GM12878 (cell line): ENCODE measurements around the gene PKD2. TPM values are rescaled to one million over a fixed set of nuclear protein-coding genes. Genes with fewer than 3 reads are reported as not detected.

Source experiments
- ATAC-seq: fragments of 200-7000 bp; cut with Tn5 transposase; 3 replicates; pipeline ENCODE4 v1.9.1; 2020; ENCODE audit warnings: mild to moderate bottlenecking, moderate library complexity
- BruUV-seq: library from RNA; stranded (reverse); fragments of 400-500 nt; replicated peaks from 2 replicates; lab custom pipeline; 2021; lab: Mats Ljungman, UMichigan
- CTCF ChIA-PET: fragments of 300-600 bp; sonication (Branson Sonifier 250); formaldehyde crosslinking; extraction: SDS; loops from one replicate; lab custom pipeline; 2021; ENCODE audit warnings: inconsistent platforms; lab: Yijun Ruan, JAX
- POLR2A ChIA-PET: fragments of 350-600 bp; formaldehyde crosslinking; extraction: SDS; loops from one replicate; lab custom pipeline; 2021; ENCODE audit warnings: inconsistent platforms; lab: Charles Lee
- RAD21 ChIA-PET: fragments of 300-600 bp; sonication (Branson Sonifier 250); formaldehyde crosslinking; loops from one replicate; lab custom pipeline; 2023; ENCODE audit warnings: antibody characterized with exemption; ENCODE audit not compliant: unreplicated experiment; lab: Charles Lee
- SMC1A ChIA-PET: fragments of 300-600 bp; sonication (Branson Sonifier 250); formaldehyde crosslinking; loops from one replicate; lab custom pipeline; 2023; ENCODE audit not compliant: unreplicated experiment, uncharacterized antibody; lab: Charles Lee
- DNase-seq: peaks from one replicate; pipeline ENCODE4 v3.0.0-alpha.2; 2011; ENCODE audit warnings: low read depth, low spot score
- FAIRE-seq: peaks from 3 replicates; lab custom pipeline; 2011; peaks lifted over from hg19 to GRCh38; lab: Jason Lieb, UNC
- H2AFZ ChIP-seq: 2 replicates; pipeline ENCODE4 v1.6.0; 2011; ENCODE audit warnings: low read depth, low read length, control low read depth; ENCODE audit not compliant: control insufficient read depth
- H3K27ac ChIP-seq: 2 replicates; pipeline ENCODE4 v1.5.1; 2011; ENCODE audit warnings: control low read depth; ENCODE audit not compliant: control insufficient read depth, insufficient read depth
- H3K27me3 ChIP-seq, 2 experiments: replicated peaks in 1 of 2; 2 replicates each; pipeline versions ENCODE4 v1.6.0 to v1.6.1; 2011; ENCODE audit warnings: low read length in 1 of 2; ENCODE audit not compliant: control insufficient read depth in 2 of 2, insufficient read depth in 2 of 2
- H3K36me3 ChIP-seq, 2 experiments: 2 replicates each; pipeline ENCODE4 v1.5.1; 2011; ENCODE audit warnings: low read length in 1 of 2; ENCODE audit not compliant: control insufficient read depth in 2 of 2, insufficient read depth in 2 of 2
- H3K4me1 ChIP-seq: 2 replicates; pipeline ENCODE4 v1.6.1; 2011; ENCODE audit warnings: mild to moderate bottlenecking, low read length, moderate library complexity, mixed read lengths; ENCODE audit not compliant: control insufficient read depth, insufficient read depth
- H3K4me2 ChIP-seq: 2 replicates; pipeline ENCODE4 v1.6.0; 2011; ENCODE audit warnings: control low read depth; ENCODE audit not compliant: control insufficient read depth, insufficient read depth
- H3K4me3 ChIP-seq: fragments of 200-600 bp; sonication (generic); 2 replicates; pipeline ENCODE4 v1.5.1; 2016
- H3K79me2 ChIP-seq: 2 replicates; pipeline ENCODE4 v1.6.0; 2011; ENCODE audit warnings: low read length; ENCODE audit not compliant: control insufficient read depth, insufficient read depth
- H3K9ac ChIP-seq: 2 replicates; pipeline ENCODE4 v1.8.0; 2011; ENCODE audit warnings: low read length, control low read depth, mixed read lengths; ENCODE audit not compliant: control insufficient read depth, insufficient read depth
- H3K9me3 ChIP-seq: replicated peaks from 3 replicates; pipeline ENCODE4 v1.5.1; 2011; ENCODE audit warnings: mild to moderate bottlenecking, low read length; ENCODE audit not compliant: control insufficient read depth, insufficient read depth
- H4K20me1 ChIP-seq: 2 replicates; pipeline ENCODE4 v1.6.0; 2011; ENCODE audit not compliant: control insufficient read depth, insufficient read depth
- CREB1 ChIP-seq: IDR thresholded peaks from 2 replicates; pipeline ENCODE4 v1.6.1; 2012; ENCODE audit warnings: low read depth, mild to moderate bottlenecking, inconsistent platforms
- EP300 ChIP-seq, 2 experiments: fragments of 150-350 bp in 1 of 2; IDR thresholded peaks; 2 replicates each; pipeline ENCODE4 v1.6.1; 2011 to 2012; ENCODE audit warnings: low read depth in 2 of 2, low read length in 2 of 2, borderline replicate concordance in 1 of 2, improper control_type of control experiment in 1 of 2, inconsistent platforms in 1 of 2; ENCODE audit not compliant: control insufficient read depth in 1 of 2
- ETV6 ChIP-seq, 2 experiments: fragments of 450-650 bp in 1 of 2; IDR thresholded peaks in 1 of 2; conservative IDR thresholded peaks in 1 of 2; 2 replicates each; pipeline ENCODE4 v1.6.1; 2014; ENCODE audit warnings: antibody characterized with exemption in 1 of 2, borderline replicate concordance in 1 of 2, low read depth in 1 of 2, mild to moderate bottlenecking in 1 of 2, moderate library complexity in 1 of 2
- POLR2AphosphoS5 ChIP-seq: IDR thresholded peaks from 2 replicates; pipeline ENCODE4 v1.6.1; 2011; ENCODE audit warnings: mild to moderate bottlenecking, low read length, inconsistent platforms
- RAD51 ChIP-seq: fragments of 450-650 bp; IDR thresholded peaks from 2 replicates; pipeline ENCODE4 v1.6.1; 2016; ENCODE audit warnings: moderate library complexity, mild to moderate bottlenecking, inconsistent platforms
- SIN3A ChIP-seq: IDR thresholded peaks from 2 replicates; pipeline ENCODE4 v1.6.1; 2012; ENCODE audit warnings: low read depth, low read length, improper control_type of control experiment
- SMC3 ChIP-seq: IDR thresholded peaks from 2 replicates; pipeline ENCODE4 v1.6.1; 2011; ENCODE audit warnings: low read length, improper control_type of control experiment, borderline replicate concordance
- WGBS: methylation state at CpG from one replicate; pipeline ENCODE4 v1.1.6; 2016; ENCODE audit warnings: low lambda C conversion rate; ENCODE audit not compliant: insufficient replicate concordance, insufficient coverage; ENCODE audit errors: missing lambda C conversion rate; 5-methylcytosine and 5-hydroxymethylcytosine counted together
- in situ Hi-C: fragments of 300-500 bp; cut with MboI; formaldehyde crosslinking; loops from 9 replicates; pipeline ENCODE4 v1.14.3; 2018; ENCODE audit warnings: mixed read lengths
- intact Hi-C: fragments of 100-400 bp; cut with micrococcal nuclease; formaldehyde crosslinking; loops from one replicate; pipeline ENCODE4 v1.14.2; 2022; ENCODE audit not compliant: unreplicated experiment
- polyA plus RNA-seq, 11 experiments: library from polyadenylated mRNA; depleted of rRNA in 4 of 11; unstranded in 6 of 11; stranded (reverse) in 5 of 11; fragments of >200 nt; fragmentation: Nextera tagmentation in 4 of 11; fragmentation: Illumina TruSeq in 1 of 11; extraction: Ambion mirVana in 4 of 11; extraction: Trizol in 1 of 11; gene quantifications; 1 replicate in 1 of 11; 2 replicates in 10 of 11; pipeline versions ENCODE4 v1.2.1 to v1.2.3, GENCODE V29; 2011 to 2016; ENCODE audit warnings: inconsistent platforms in 2 of 11, missing spikeins in 2 of 11, low read depth in 1 of 11
- total RNA-seq, 4 experiments: library from RNA; depleted of rRNA in 3 of 4; stranded (reverse); fragments of >200 nt in 3 of 4; fragmentation: Illumina TruSeq in 1 of 4; extraction: Trizol in 1 of 4; gene quantifications; 2 replicates each; pipeline versions ENCODE4 v1.2.1 to v1.2.3, GENCODE V29; 2013 to 2021
- TF ChIP-seq, protein P1 (sequence below): IDR thresholded peaks from 2 replicates; pipeline ENCODE4 v1.6.1; 2012; ENCODE audit warnings: improper control_type of control experiment, low read depth, low read length; ENCODE audit not compliant: insufficient replicate concordance

The PKD2 gene
- total and polyA plus RNA-seq, 10 of the 15 experiments (the other 5 are each of a cell fraction or from before 2014, with no cell fraction given), result 2.0 to 13.8 (median 8.4) TPM

DNA sequence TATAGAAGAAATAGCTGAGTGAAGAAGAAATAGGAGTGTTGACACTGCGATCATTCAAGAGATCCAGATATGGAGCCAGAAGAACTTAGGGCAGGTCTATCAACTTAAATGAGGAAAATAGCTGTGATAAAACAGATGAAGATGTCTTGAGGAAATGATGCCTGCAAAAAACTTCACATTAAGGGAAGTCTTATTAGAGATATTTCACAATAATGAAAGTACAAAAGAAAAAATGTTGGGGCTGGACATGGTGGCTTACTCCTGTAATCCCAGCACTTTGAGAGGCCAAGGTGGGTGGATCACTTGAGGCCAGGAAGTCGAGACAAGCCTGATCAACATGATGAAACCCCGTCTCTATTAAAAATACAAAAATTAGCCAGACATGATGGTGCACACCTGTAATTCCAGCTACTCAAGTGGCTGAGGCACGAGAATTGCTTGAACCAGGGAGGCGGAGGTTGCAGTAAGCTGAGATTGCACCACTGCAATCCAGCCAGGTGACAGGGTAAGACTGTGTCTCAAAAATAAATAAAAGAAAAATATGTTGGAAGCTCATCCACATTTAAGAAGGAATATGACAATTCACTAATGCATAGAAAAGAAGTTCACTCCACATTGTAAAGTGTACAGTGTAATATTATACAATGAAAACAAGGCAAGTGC is 56.3 kb downstream of the PKD2 start:
- Histone ChIP-seq H3K79me2 (no peaks in the 10 kb centered on the region), H3K9ac (no peak overlapping the region), H3K4me3 (no peak overlapping the region), H3K9me3 (no peaks in the 10 kb centered on the region; the same call in 2 of the 3 replicates), H3K36me3 (peaks cover 0 to 13% of the 10 kb centered on the region in 2 experiments; a peak in 1 of 4 replicates), H3K27ac (no peak overlapping the region), H4K20me1 (no peaks in the 10 kb centered on the region), H3K4me1 (no peaks in the 10 kb centered on the region), H3K4me2 (no peak overlapping the region), H2AFZ (no peak overlapping the region), H3K27me3 (no peaks in the 10 kb centered on the region)
- WGBS, result 92% methylated on average over 5 of the region's 5 CpGs
- no peak for ATAC-seq
- RAD21 ChIA-PET, result no interaction called here
- SMC1A ChIA-PET, result interaction anchor here (0.6 to 1.4 kb wide), 2 partner anchors 144 to 972 kb away, joined by 3 read pairs; no protein-coding TSS in a partner anchor
- POLR2A ChIA-PET, result no interaction called here
- no peak for DNase-seq
- in situ Hi-C loops (no loop called here), intact Hi-C loops (no loop called here)
- no TSS peak for BruUV-seq
- TF ChIP-seq, protein P1, sequence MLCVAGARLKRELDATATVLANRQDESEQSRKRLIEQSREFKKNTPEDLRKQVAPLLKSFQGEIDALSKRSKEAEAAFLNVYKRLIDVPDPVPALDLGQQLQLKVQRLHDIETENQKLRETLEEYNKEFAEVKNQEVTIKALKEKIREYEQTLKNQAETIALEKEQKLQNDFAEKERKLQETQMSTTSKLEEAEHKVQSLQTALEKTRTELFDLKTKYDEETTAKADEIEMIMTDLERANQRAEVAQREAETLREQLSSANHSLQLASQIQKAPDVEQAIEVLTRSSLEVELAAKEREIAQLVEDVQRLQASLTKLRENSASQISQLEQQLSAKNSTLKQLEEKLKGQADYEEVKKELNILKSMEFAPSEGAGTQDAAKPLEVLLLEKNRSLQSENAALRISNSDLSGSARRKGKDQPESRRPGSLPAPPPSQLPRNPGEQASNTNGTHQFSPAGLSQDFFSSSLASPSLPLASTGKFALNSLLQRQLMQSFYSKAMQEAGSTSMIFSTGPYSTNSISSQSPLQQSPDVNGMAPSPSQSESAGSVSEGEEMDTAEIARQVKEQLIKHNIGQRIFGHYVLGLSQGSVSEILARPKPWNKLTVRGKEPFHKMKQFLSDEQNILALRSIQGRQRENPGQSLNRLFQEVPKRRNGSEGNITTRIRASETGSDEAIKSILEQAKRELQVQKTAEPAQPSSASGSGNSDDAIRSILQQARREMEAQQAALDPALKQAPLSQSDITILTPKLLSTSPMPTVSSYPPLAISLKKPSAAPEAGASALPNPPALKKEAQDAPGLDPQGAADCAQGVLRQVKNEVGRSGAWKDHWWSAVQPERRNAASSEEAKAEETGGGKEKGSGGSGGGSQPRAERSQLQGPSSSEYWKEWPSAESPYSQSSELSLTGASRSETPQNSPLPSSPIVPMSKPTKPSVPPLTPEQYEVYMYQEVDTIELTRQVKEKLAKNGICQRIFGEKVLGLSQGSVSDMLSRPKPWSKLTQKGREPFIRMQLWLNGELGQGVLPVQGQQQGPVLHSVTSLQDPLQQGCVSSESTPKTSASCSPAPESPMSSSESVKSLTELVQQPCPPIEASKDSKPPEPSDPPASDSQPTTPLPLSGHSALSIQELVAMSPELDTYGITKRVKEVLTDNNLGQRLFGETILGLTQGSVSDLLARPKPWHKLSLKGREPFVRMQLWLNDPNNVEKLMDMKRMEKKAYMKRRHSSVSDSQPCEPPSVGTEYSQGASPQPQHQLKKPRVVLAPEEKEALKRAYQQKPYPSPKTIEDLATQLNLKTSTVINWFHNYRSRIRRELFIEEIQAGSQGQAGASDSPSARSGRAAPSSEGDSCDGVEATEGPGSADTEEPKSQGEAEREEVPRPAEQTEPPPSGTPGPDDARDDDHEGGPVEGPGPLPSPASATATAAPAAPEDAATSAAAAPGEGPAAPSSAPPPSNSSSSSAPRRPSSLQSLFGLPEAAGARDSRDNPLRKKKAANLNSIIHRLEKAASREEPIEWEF, result no peak
- TF ChIP-seq RAD51, result no peak
- no peak for TF ChIP-seq SMC3
- no peak for TF ChIP-seq EP300 (IDR thresholded peaks at IDR 0.05; ENCODE audit: borderline replicate concordance in 1 of 2, control insufficient read depth in 1 of 2, low read depth in 2 of 2, low read length in 2 of 2)
- TF ChIP-seq SIN3A, result no peak
- TF ChIP-seq ETV6 (conservative IDR thresholded peaks at IDR 0.05 in 1 of 2, IDR thresholded peaks at IDR 0.05 in 1 of 2; ENCODE audit: borderline replicate concordance in 1 of 2, low read depth in 1 of 2), result no peak
- no peak for TF ChIP-seq CREB1
- TF ChIP-seq POLR2AphosphoS5, result no peak
- CTCF ChIA-PET, result no interaction called here
- no peak for FAIRE-seq
